ENCODE results near the gene FAM222B.

DNA sequence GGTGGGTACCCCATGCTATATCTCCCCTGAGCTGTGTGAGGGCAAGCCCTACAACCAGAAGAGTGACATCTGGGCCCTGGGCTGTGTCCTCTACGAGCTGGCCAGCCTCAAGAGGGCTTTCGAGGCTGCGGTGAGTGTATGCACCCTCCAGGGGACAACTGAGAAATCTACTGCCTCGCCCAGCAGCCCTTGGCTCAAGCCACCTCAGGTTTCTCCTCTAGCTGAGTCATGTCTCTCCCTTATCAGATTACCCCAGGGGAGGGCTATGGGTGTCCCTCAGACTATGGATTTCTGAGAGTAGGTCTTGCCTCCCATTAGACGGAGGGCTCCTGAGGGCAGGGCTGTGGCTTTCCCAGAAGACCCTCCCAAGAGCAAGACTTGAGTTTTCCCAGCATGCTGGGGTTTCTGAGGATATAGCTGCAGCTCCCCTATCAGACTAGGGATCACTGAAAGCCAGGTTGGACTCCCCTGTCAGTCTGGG is 107.3 kb downstream of the FAM222B start:
- TF ChIP-seq, protein P1, sequence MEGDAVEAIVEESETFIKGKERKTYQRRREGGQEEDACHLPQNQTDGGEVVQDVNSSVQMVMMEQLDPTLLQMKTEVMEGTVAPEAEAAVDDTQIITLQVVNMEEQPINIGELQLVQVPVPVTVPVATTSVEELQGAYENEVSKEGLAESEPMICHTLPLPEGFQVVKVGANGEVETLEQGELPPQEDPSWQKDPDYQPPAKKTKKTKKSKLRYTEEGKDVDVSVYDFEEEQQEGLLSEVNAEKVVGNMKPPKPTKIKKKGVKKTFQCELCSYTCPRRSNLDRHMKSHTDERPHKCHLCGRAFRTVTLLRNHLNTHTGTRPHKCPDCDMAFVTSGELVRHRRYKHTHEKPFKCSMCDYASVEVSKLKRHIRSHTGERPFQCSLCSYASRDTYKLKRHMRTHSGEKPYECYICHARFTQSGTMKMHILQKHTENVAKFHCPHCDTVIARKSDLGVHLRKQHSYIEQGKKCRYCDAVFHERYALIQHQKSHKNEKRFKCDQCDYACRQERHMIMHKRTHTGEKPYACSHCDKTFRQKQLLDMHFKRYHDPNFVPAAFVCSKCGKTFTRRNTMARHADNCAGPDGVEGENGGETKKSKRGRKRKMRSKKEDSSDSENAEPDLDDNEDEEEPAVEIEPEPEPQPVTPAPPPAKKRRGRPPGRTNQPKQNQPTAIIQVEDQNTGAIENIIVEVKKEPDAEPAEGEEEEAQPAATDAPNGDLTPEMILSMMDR (IDR thresholded peaks at IDR 0.05), result no peak
- TF ChIP-seq POLR2A (IDR thresholded peaks at IDR 0.05), result no peak
